Dedifferentiated amniotic fluid mesenchymal stem cell (primary cell): Measurements from ENCODE around the gene TBC1D7.

Experiments
- DNase-seq: peaks from one replicate; pipeline ENCODE4 v3.0.0-alpha.2; 2016; ENCODE audit errors: extremely low spot score

The TBC1D7 gene

DNA sequence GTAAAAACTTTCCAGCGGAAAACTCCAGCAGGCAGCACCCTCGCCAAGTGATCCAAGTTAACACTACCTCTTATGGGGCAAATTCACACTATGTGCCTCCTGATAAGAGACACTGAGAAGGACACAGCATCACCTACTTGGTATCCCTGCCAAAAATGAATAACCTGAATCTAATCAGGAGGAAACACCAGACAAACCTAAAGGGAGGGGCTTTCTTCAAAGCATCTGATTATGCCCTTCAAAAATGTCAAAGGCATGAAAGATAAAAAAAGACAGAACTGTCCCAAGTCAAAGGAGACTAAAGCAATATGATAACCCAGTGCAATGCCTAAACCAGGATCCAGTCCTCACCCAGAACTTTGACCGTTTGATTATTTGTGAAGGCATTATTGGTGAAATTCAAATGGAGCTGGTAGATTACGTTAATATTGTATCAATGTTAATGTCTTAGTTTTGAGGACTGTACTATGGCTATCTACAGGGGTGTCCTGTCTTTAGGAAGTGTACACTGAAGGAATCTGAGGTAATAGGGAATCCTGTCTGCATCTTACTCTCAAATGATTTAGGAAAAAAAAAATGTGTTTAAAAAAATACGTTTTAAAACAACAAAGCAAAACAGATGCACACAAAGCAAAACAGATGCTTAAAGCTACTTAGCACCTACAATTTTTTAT, 8.3 kb downstream of the TBC1D7 start:
- DNase-seq, result no peak

DNA sequence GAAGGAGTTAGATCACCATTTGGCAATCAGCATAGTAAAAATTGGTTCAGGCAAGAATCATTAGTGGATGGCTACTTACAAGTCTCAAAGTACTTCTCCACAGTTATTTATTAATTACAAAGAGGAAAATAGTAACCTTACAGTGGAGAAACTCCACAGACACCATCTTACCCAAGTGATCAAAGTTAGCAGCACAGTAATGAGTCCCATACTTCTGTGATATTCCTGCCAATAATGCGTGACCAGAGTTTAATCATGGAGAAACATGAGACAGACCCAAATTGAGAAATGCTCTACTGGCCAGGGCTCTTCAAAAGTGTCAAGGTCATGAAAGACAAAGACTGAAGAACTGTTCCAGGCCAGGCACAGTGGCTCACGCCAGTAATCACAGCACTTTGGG, 9.5 kb downstream of the TBC1D7 start:
- no peak for DNase-seq

DNA sequence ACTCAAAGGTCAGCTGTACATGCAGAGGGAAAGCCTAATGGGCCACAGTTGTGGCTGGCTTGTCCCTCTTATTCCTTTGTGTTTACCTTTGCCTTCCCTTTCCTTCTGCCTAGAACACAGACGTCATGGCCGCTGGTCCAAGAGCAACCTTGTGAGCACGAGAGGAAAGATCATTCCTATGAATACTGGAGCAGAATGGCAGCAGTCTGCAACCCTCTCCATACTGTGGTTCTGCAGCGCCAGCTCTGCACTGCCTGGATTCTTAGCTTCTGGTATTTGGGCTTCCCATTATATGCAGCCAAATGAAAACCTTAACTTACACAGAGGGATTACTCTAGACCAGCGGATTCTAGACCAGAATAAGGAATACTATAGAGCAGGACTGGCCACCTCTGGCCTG, 12.4 kb downstream of the TBC1D7 start:
- no peak for DNase-seq

DNA sequence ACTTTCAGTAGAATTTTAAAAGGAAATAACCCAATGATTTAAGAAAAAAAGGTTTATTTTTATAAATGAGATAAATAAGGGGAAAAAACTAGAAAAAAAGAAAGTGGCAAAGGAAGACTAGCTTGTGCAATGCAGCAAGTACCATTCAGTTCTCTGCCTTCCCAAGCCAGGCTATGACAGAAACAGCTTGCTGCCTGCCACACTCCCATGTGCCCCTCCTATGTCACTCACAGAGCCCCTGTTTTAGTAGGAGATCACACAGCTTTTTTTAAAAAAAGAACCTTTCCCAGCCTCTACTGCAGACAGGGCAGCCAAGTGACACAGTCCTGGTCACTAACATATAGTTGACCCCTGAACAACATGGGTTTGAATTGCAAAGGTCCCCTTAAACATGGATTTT, 13.5 kb downstream of the TBC1D7 start:
- no peak for DNase-seq

DNA sequence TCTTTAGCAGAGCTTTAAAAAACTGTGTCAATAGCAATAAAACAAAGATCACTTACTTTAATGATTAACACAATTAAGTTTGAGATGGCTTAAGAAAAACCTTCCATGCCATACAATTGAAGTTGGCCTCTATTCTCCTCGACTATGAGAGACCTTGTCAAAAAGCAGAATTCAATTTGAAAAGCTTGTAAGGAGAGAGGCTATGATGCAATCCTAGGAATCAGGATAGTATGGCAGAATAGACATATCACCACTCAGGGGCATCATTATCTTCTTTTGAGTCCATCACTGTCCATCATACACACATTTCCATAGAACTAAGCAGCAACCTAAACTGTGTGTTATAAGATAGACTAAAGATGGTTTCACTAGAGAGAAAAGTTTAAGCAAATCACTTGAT, 17.2 kb downstream of the TBC1D7 start:
- DNase-seq, result no peak

DNA sequence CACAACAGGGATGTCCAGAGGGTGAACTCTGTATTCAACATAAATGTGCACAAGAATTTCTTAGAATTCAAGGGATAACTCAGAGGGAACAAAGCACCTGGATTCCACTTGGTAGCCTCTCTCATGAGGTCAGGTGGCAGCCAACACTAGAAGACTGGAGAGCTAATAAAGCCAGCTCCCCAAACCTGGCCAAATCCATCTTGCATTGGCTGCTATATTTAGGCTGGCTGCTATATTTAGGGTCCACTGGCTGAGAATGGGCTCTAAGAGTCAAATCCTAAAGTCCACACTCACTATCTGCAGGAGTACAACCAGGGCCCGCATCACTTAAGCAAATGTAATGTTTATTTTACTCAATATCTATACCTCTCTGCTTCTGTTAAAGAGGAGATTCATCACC, 20.0 kb downstream of the TBC1D7 start:
- DNase-seq, result no peak

DNA sequence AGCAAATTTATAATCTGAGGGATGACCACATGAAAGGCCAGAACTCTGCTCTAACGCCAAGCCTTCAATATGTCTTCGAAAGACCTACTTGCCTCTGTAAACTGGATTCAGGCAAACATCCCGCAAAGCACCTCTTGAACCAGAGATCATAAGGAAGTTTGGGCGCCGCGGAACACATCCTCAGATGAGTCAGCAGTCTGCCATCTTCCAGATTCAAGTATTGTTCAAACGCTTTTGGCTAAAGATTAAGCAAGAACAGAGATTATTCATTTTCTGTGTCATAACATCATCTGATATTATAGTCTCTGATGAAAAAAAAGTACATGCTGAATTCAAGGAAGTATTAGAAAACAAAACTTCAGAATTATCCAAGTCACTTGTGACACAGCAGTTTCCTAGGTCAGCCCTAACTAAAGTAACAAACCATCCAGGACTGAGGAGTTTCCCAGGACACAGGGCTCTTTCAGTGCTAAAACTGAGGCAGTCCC, 20.8 kb downstream of the TBC1D7 start:
- no peak for DNase-seq

DNA sequence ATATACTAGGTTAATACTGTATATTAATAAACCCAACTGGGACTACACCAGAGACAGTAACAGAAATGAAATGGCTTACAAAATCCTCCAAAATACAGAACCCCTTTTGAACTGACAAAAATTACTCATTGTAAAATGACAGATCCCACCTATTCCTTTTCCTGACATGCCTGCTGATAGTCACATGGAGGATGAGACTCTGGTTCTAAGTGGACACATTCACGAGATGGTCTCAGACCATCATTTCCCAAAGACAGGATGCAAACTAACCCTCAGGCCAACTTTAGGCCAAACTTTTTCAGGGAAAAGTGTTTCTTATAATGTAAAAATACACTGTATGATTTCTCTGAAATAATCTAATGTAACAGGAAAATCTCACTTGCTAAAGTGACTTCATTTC, 22.5 kb downstream of the TBC1D7 start:
- DNase-seq, result no peak

DNA sequence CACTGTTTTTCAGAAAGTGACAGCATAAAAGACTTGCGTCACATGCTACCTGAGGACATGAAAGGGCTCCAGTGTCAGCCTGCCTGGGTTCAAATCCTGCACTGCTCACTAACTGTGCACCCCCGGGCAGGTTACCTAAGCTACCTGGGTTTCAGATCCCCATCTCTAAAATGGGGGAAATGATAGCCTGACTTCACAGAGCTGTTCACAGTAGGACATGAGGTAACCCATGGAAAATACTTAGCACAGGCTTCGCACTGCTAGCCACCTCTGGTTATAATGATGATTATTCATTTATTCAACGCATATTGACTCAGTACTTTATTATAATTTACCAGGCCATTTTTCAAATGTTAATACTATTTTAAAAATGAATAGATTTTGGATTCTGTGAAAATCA, 23.0 kb downstream of the TBC1D7 start:
- DNase-seq, result no peak

DNA sequence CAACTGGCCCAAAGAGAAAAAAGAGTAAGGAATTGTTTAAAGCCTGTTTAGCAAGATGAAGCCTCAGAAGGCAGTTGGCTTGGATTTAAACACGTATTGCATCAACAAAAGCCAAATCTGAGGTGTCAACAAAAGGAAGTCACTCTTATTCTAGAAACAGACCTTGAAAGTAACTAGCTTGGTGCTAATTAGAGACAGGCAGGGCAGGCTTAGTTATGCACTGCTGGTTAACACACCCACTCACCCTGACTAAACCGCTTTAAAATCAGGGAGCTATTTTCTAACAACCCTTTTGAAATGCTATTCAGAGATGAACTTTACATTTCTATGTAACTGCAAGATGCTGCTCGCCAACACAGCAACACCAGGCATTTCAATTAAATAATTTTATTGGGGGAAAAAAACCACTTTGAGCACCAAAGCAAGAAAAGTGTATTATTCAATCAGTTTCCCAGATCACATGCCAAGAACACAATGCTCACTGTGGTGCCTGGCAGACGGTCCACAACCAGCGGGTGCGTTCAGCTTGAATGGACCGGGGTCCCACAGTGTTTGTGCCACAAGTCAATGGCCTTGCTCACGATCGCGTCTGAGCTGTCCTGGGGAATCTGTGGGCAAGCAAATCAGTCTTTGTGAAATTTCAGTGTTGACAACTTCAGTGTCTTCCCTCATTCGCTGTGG, 23.6 kb downstream of the TBC1D7 start:
- no peak for DNase-seq

DNA sequence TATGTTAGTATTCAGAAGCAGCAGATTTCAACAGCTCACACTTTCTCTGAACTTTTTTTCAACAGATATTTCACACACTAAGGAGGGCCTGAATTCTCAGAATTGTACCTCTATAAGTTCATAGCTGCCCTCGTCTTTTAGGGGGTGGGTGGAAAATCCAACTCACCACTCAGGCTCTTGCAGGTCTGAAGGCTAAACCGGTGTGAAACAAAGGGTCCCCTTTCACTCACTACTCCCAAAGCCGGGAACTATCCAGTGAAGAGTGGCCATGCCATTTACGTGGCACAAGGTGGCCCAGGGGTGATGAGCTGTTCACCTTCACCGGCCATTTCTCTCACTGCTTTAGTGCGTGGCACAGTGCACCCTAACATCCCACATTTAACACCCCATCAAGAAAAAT, 24.2 kb downstream of the TBC1D7 start:
- DNase-seq, result no peak

DNA sequence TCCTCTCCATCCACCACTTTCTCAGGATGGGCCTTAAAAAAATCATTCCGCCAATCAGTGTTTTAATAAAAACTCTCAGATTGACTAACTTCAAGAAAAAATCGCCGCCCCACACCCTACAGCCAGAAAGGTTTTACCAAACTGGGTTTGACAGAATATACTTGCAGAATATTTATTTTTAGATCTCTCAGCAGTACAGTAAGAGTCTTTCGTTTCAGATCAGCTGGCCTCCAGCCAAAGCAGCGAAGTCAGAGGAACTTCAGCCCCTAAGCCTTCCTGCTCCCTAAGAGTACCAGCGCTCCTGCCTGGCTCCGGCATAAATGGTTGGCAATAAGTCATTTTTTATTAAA, 24.7 kb downstream of the TBC1D7 start:
- DNase-seq, result peak; percentile 30

DNA sequence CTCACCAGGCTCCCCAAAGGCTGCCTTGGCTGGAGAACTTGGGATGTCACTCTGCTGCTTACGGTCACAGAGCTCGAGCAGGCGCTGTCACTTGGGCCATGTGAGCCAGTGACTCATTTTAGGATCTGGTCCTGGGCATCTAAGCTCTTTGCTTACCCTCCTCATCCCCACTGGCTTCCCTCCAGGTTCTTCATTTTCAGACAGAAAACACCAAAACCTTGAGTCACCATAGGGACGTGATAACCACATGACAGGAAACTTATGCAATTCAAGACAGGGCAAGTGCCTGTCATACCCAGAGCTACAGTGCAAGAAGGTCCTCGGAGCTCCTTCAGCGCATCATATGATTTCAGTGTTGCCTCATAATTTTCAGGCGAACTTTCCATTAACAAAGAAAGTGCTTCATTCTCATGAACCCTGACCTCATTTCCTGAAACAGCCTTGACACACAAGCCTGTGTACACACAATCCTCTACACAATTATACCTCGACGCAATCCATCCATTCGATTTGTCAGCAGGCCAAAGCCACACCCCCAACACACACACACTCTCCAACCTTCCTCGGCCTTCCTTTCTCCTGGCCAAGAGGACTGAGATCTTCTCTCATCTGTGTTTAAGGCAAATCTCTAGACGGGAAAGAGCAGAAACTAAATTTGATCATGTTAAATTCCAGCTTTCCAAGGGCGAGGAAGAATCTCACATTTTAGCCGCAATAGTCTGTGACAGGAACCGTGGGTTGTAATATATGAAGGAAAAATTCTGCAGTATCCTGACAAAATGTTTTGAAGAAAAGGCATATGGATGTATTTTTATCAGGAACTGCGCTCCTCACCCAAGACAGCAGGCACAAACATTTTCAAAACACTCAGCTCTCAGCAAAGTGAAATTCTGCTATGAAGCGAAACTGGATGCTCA, 25.3 kb downstream of the TBC1D7 start:
- DNase-seq, result peak; percentile 76

DNA sequence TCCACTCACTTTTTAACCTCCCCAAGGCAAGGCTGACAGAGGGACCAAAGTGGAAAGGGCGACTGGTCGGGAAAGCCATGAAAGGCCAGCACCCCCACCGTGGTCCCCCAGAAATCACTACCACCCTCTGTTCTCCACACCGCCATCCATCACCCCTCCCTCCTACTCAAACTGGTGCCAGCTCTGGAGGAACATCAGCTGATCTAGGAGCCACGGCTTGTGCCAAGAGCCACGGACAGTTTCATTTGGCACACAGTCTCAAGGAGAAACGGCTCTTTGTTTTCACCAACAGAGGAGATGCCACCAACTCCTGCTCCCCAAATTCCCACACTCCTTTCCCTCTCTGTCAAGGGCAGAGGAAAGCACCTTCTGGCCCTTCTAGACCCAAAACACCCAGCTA, 26.0 kb downstream of the TBC1D7 start:
- DNase-seq, result no peak

DNA sequence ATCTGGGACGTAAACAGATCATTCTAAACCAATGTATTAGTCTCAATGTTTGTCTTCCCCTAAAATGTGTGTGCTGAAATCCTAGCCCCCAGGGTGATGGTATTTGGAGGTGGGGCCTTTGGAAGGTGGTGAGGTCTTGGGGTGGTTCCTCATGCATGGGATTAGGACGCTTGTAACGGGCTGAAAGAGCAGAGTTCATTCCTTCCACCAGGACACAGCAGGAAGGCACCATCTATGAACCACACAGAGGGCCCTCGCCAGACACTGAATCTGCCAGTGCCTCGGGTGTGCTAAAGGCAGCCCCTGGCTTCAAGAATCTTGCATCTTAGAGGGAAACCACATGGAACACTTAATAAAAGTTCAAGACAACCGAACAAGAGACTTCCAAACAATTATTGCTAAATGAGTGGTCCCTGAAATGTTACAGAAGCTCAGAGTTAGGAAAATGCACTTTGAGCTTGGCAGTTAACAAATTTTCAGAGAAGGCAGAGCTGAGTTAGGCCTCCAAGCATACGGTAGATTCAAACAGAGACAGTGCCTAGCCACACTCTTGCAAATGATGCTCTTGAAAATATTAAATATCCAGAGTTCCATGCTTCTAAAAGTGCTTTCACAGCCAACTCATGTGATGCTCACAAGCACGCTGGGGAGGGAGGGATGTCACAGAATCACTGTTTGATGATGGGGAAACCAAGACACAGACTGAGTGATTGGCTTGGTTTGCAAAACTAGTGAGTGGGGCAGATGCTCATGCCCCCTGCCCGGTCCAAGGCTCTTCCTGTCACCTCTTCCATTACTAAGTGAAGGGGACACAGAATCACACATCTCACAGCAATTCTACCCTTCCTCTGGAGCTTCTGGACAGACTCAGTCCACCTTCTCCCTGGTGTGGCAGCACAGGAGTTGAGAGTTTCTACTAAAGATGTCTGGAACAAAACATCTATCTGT, 27.4 kb downstream of the TBC1D7 start:
- no peak for DNase-seq

DNA sequence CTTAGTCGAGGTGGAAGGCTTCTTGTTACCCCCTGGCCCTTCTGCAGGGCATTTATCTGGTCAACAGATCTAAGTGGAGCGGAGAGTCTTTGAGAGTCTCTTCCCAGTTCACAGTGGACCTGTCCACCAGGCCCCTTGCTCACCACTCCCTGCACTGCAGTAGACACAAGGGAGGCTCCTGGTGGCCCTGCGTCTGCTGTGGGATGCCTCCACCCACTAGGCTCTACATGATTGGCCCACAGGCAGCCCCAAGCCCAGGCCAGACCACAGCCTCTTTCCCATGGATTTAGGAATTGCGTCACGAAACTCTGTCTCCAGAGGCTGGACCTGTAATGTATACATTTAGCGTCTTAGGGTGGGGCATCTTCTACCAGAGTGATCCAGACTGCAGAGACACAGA, 28.4 kb downstream of the TBC1D7 start:
- DNase-seq, result no peak

DNA sequence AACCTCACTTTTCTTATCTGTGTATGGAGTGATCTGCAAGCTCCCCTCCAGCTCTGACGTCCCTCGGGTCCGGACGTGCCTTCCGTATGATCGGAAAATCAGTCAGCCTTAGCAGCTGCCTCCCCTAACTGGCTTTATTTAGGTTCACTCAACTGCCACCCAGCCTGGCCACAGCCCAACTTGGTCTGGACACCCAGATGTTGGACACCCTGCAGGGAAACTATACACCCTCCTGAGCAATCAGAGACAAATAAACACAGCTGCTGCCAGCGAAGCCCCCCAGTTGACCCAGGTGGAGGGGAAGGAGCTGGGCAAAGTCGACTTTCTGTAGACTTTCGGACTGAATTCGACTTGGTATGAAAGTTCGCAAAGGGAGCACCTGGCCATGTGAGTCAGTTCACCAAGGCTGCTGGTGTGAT, 28.9 kb downstream of the TBC1D7 start:
- no peak for DNase-seq

DNA sequence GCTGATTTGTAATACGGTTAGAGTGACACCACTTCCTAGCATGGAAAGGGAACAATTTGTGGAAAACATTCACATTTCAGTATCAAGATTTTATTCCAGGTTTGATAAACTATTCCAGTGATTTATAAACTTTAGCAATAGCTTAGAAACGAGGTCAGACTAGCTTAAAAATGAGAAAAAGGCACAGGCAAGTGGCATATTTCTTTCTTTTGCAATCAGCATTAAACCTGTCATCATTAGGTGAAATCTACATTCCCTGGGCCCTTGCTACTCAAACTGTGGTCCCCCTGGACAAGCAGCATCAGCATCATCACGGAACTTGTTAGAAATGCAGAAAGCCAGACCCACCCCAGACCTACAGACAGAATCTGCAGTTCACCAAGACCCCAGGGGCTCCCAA, 29.9 kb downstream of the TBC1D7 start:
- no peak for DNase-seq

DNA sequence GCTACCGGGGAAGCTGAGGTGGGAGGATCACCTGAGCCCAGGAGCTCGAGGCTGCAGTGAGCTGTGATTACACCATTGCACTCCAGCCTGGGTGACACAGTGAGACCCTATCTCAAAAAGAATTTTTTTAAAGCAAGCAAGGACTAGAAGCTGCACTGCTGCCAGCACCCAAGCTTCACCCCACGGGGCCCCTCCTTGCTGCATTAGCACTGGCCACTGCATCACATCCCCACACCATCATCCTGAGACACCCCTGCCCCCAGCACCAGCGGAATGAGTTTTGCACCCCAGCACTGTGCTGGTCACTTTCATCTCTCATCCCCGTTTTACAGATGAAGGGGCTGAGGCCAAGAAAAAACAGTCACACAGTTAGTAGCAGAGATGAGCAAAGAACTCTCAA, 30.9 kb downstream of the TBC1D7 start:
- no peak for DNase-seq

DNA sequence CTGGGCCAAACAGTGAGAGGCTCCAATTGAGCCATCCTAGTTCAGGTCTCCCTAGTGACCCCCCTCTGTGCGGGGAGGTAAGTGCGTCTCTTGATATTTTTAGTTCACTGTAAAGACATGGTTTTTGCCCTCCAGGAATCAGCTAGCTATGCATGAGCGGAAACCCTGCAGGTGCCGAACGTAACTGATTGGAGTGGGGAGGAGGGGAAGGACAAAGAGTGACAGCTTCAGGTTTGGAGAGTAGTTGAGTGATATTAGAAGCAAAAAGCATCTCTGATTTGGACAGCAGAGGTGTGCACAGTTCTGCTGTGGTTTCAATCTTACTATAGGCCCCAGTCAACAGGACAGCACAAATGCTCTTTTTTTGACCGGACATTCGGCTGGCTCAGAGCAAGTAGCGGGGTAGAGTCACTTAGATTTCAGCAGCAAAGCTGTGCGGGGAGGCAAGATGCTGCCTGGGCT, 31.8 kb downstream of the TBC1D7 start:
- DNase-seq, result no peak

DNA sequence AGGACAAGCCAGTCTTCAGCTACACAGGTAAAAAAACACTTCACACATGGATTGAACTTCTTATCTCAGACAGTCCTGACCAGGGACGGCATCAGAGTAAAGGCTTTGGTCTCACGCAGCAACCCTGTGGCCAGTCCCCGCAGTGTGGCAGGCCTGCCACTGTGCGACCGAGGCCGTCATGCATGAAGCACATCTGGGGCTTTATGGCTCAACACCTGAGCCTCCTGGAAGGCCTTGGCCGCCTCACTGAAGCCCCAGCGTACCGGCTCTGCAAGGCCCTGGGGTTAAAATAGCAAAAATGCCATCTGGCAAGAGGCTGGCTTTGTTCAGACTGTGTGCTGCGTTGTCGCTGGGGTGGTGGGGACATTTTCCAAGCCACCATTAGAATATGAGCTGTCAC, 32.8 kb downstream of the TBC1D7 start:
- DNase-seq, result no peak
